Lung (tissue), 12 donors: ENCODE data around the gene NRXN2. TPM values are rescaled to one million over a fixed set of nuclear protein-coding genes. Genes with fewer than 3 reads are reported as not detected.

ENCODE experiments used
- ATAC-seq: fragments of 200-7000 bp; cut with Tn5 transposase; one replicate; pipeline ENCODE4 v1.9.1; 2020; ENCODE audit warnings: moderate number of reproducible peaks; ENCODE audit not compliant: insufficient read depth, low FRiP score
- DNase-seq, 3 donors: peaks; one replicate each; pipeline ENCODE4 v3.0.0-alpha.2; 2013 to 2017
- H3K27ac ChIP-seq, 2 donors: one replicate each; pipeline ENCODE4 v1.5.1; 2013; ENCODE audit warnings: mild to moderate bottlenecking in 2 of 2, moderate library complexity in 2 of 2, control low read depth in 1 of 2, inconsistent platforms in 1 of 2, low read depth in 1 of 2, low read length in 1 of 2
- H3K27me3 ChIP-seq, 3 donors: one replicate each; pipeline ENCODE4 v1.5.1; 2013; ENCODE audit warnings: low read length in 2 of 3; ENCODE audit not compliant: control insufficient read depth in 3 of 3, insufficient read depth in 3 of 3
- H3K36me3 ChIP-seq, 4 donors: one replicate each; pipeline ENCODE4 v1.5.1; 2013; ENCODE audit warnings: low read length in 4 of 4, mild to moderate bottlenecking in 1 of 4, moderate library complexity in 1 of 4; ENCODE audit not compliant: control insufficient read depth in 4 of 4, insufficient read depth in 4 of 4
- H3K4me1 ChIP-seq, 5 donors: one replicate each; pipeline ENCODE4 v1.5.1; 2013; ENCODE audit warnings: low read length in 5 of 5, mild to moderate bottlenecking in 2 of 5, moderate library complexity in 1 of 5; ENCODE audit not compliant: control insufficient read depth in 5 of 5, insufficient read depth in 5 of 5
- H3K4me3 ChIP-seq: one replicate; pipeline ENCODE4 v1.5.1; 2013; ENCODE audit warnings: mild to moderate bottlenecking, control low read depth, moderate library complexity
- H3K9ac ChIP-seq, 2 donors: one replicate each; pipeline ENCODE4 v1.5.1; 2013; ENCODE audit warnings: low read length in 2 of 2, control low read depth in 1 of 2; ENCODE audit not compliant: insufficient read depth in 1 of 2
- H3K9me3 ChIP-seq, 4 donors: one replicate each; pipeline ENCODE4 v1.5.1; 2013; ENCODE audit warnings: low read length in 3 of 4, mild to moderate bottlenecking in 1 of 4, moderate library complexity in 1 of 4; ENCODE audit not compliant: control insufficient read depth in 4 of 4, insufficient read depth in 3 of 4
- CTCF ChIP-seq: IDR thresholded peaks from 2 replicates; pipeline ENCODE4 v1.5.1; 2012; ENCODE audit warnings: mild to moderate bottlenecking; ENCODE audit errors: control extremely low read depth, extremely low read depth
- whole genome bisulfite sequencing, 2 donors: extraction: QIAGEN DNeasy Blood & Tissue Kit; methylation state at CpG; one replicate each; pipeline ENCODE4 v1.1.7; 2013; 5-methylcytosine and 5-hydroxymethylcytosine counted together
- polyA plus RNA-seq, 2 donors: library from polyadenylated mRNA; stranded (reverse); fragments of 200-250 nt; gene quantifications; one replicate each; pipeline ENCODE4 v1.2.1, GENCODE V29; 2013
- total RNA-seq, 2 donors: library from RNA; depleted of rRNA in 1 of 2; stranded (reverse); fragments of >200 nt in 1 of 2; gene quantifications; one replicate each; pipeline ENCODE4 v1.2.1, GENCODE V29; 2014 to 2021
- donor health status: control.
- donor health status: control.
- donor health status: Bipolar disorder and iron deficiency.
- donor health status: healthy.
- donor health status: DM: yes; HTN: yes; CAD: no.

The NRXN2 gene
- total and polyA plus RNA-seq, 4 donors = 0.39 to 6.6 (median 1.1) TPM

- Histone ChIP-seq H3K4me1 (peaks cover 0 to 24% (median 3%) of the 10 kb centered on the region in 5 donors), H3K9ac (no peak overlapping the region), H3K4me3 (no peak overlapping the region), H3K27ac (no peak overlapping the region), H3K27me3 (peaks cover 0 to 2% (median 0%) of the 10 kb centered on the region in 3 donors), H3K36me3 (no peaks in the 10 kb centered on the region), H3K9me3 (no peaks in the 10 kb centered on the region)
- peak in 2 of 3 donors; percentile 34 to 84 for DNase-seq
- ATAC-seq = no peak
- no peak for TF ChIP-seq CTCF
- WGBS, 2 donors = 68 to 75% methylated on average over 8 of the region's 8 CpGs
Measured at GRCh38 chr11:64655941-64656601, 66.9 kb downstream of the NRXN2 start.

GRCh38 chr11:64654958-64655541 lies 67.9 kb downstream of the NRXN2 start:
- DNase-seq = no peak
- H3K36me3 ChIP-seq = no peaks in the 10 kb centered on the region
- TF ChIP-seq CTCF = no peak
- H3K27ac ChIP-seq = no peak overlapping the region
- peaks cover 0 to 19% (median 0%) of the 10 kb centered on the region in 5 donors for H3K4me1 ChIP-seq
- H3K27me3 ChIP-seq = peaks cover 0 to 2% (median 0%) of the 10 kb centered on the region in 3 donors
- 26 to 55% methylated on average over 13 of the region's 13 CpGs for WGBS, 2 donors
- no peak overlapping the region for H3K4me3 ChIP-seq
- H3K9ac ChIP-seq = no peak overlapping the region
- H3K9me3 ChIP-seq = no peaks in the 10 kb centered on the region
- ATAC-seq = no peak

- no peak for ATAC-seq
- Histone ChIP-seq H3K4me1 (peaks cover 0 to 19% (median 0%) of the 10 kb centered on the region in 5 donors), H3K9me3 (no peaks in the 10 kb centered on the region), H3K27me3 (peaks cover 0 to 2% (median 0%) of the 10 kb centered on the region in 3 donors), H3K4me3 (no peak overlapping the region), H3K27ac (no peak overlapping the region), H3K36me3 (no peaks in the 10 kb centered on the region), H3K9ac (no peak overlapping the region)
- 86 to 90% methylated on average over 4 of the region's 4 CpGs for WGBS, 2 donors
- no peak for TF ChIP-seq CTCF
- no peak for DNase-seq
Measured at GRCh38 chr11:64654439-64654838, 68.6 kb downstream of the NRXN2 start.
